Karpas-422 (cell line): ENCODE data around the gene OAT. TPM values are rescaled to one million over a fixed set of nuclear protein-coding genes. Genes with fewer than 3 reads are reported as not detected.

Experiments
- DNase-seq: peaks from one replicate; pipeline ENCODE4 v3.0.0-alpha.2; 2015
- H2AFZ ChIP-seq: fragments of 200-600 bp; sonication (generic); 2 replicates; pipeline ENCODE4 v1.6.1; 2014; ENCODE audit warnings: antibody characterized with exemption, low read length, mixed read lengths
- H3K27ac ChIP-seq: fragments of 200-600 bp; sonication (generic); 2 replicates; pipeline ENCODE4 v1.5.1; 2014; ENCODE audit warnings: mild to moderate bottlenecking, low read length, moderate library complexity
- H3K27me3 ChIP-seq: fragments of 200-600 bp; sonication (generic); 2 replicates; pipeline ENCODE4 v1.6.1; 2014; ENCODE audit warnings: low read length, mixed read lengths
- H3K36me3 ChIP-seq: fragments of 200-600 bp; sonication (generic); 2 replicates; pipeline ENCODE4 v1.6.1; 2014; ENCODE audit warnings: low read length, mixed read lengths; ENCODE audit not compliant: insufficient read depth
- H3K4me1 ChIP-seq: fragments of 200-600 bp; sonication (generic); 2 replicates; pipeline ENCODE4 v1.6.1; 2014; ENCODE audit warnings: mild to moderate bottlenecking, low read length, mixed read lengths
- H3K4me2 ChIP-seq: fragments of 200-600 bp; sonication (generic); 2 replicates; pipeline ENCODE4 v1.6.1; 2014; ENCODE audit warnings: low read length, low read depth, mild to moderate bottlenecking; ENCODE audit not compliant: poor library complexity, severe bottlenecking
- H3K4me3 ChIP-seq: fragments of 200-600 bp; sonication (generic); 2 replicates; pipeline ENCODE4 v1.5.1; 2014; ENCODE audit warnings: mild to moderate bottlenecking, antibody characterized with exemption, low read length, mixed read lengths
- H3K79me2 ChIP-seq: fragments of 200-600 bp; sonication (generic); 2 replicates; pipeline ENCODE4 v1.6.1; 2014; ENCODE audit warnings: mild to moderate bottlenecking, low read length, mixed read lengths
- H3K9ac ChIP-seq: fragments of 200-600 bp; sonication (generic); 2 replicates; pipeline ENCODE4 v1.6.0; 2014; ENCODE audit warnings: low read length
- H3K9me2 ChIP-seq: fragments of 200-600 bp; sonication (generic), shearing (Covaris generic); replicated peaks from 2 replicates; pipeline ENCODE4 v1.6.0; 2014; ENCODE audit warnings: mild to moderate bottlenecking, low read length, moderate library complexity; ENCODE audit not compliant: insufficient read depth
- H3K9me3 ChIP-seq: fragments of 300-700, 200-600 bp; sonication (generic); 2 replicates; pipeline ENCODE4 v1.6.1; 2014; ENCODE audit warnings: low read length, mixed read lengths
- H4K20me1 ChIP-seq: fragments of 200-600 bp; sonication (generic); 2 replicates; pipeline ENCODE4 v1.6.1; 2014; ENCODE audit warnings: mild to moderate bottlenecking, antibody characterized with exemption, low read length, low read depth; ENCODE audit not compliant: insufficient read depth
- total RNA-seq: library from RNA; depleted of rRNA; stranded (reverse); fragments of >200 nt; shearing (Covaris generic); gene quantifications from 2 replicates; pipeline ENCODE4 v1.2.3, GENCODE V29; 2014; ENCODE audit warnings: low replicate concordance

OAT gene
- total RNA-seq, 1 experiment from 2014 or later = 98.4 TPM

DNA sequence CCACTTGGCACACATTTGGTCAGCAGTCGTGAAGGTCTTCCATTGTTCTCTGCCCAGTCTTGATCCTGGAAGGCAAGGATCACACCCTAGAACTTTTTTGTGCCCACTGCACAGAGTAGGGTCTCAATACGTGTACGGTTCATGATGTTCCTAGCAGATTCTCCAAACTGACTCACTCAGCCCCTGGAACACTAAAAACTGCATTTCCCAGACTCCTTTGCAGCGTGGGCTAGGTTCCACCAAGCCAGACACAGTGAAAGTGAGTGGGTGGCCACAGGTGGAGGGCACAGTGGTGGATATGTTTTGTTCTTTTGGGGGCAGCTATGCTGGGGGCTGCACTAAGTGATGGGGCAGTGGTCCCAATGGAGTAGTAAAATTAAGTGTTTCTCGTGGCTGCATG is 41.4 kb upstream of the OAT start:
- H3K9ac ChIP-seq = no peak overlapping the region
- H3K4me3 ChIP-seq = no peak overlapping the region
- peaks cover 24% of the 10 kb centered on the region for H3K4me1 ChIP-seq
- H3K27me3 ChIP-seq = no peaks in the 10 kb centered on the region
- no peak overlapping the region for H3K4me2 ChIP-seq
- no peaks in the 10 kb centered on the region for H3K36me3 ChIP-seq
- H3K27ac ChIP-seq = no peak overlapping the region
- H4K20me1 ChIP-seq = no peaks in the 10 kb centered on the region
- DNase-seq = no peak
- H3K9me2 ChIP-seq = no peaks in the 10 kb centered on the region
- H3K79me2 ChIP-seq = peaks cover 15% of the 10 kb centered on the region
- H3K9me3 ChIP-seq = no peaks in the 10 kb centered on the region
- H2AFZ ChIP-seq = peak overlapping the region; percentile 32; the same call in 1 of the 2 replicates

DNA sequence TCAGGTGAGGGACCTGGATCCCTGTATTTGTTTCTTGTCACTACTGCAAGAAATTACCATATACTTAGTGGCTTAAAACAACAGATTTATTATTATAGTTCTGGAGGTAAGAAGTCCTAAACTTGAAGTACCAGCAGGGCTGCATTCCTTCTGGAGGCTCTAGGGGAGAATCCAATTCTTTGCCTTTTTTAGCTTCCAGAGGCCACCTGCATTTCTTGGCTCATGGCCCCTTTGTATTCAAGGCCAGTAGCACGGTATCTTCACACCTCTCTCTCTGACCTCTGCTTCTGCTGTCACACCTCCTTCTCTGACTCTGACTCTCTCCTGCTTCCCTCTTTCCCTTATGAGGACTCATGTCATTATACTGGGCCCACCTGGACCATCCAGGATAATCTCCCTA is 40.7 kb upstream of the OAT start:
- Histone ChIP-seq H3K4me1 (peaks cover 17% of the 10 kb centered on the region), H3K9ac (no peak overlapping the region), H4K20me1 (no peaks in the 10 kb centered on the region), H3K27ac (no peak overlapping the region), H3K9me2 (no peaks in the 10 kb centered on the region), H3K36me3 (no peaks in the 10 kb centered on the region), H3K27me3 (no peaks in the 10 kb centered on the region), H2AFZ (no peak overlapping the region), H3K79me2 (peaks cover 10% of the 10 kb centered on the region), H3K4me2 (no peak overlapping the region), H3K9me3 (no peaks in the 10 kb centered on the region), H3K4me3 (no peak overlapping the region)
- DNase-seq = no peak

DNA sequence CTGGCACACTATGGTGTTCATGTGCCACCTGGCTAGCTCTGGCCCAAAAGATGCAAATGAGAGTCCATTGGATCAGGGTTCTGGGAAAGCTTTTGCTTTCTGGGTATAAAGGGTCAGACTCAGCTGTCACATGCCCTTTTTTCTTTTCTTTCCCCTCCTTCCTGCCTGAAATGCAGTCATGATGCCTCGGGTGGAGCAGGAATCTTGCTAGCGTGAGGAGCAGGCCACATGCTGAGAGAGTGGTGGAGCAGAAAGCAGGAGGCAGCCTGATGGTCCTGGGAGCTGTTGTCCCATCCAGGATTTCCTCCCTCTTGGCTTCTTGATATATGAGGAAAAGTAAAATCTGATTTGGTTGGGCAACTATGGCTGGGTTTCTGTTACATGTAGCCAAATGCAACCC is 40.2 kb upstream of the OAT start:
- H3K9me3 ChIP-seq = no peaks in the 10 kb centered on the region
- peaks cover 8% of the 10 kb centered on the region for H3K79me2 ChIP-seq
- no peaks in the 10 kb centered on the region for H3K9me2 ChIP-seq
- H3K9ac ChIP-seq = no peak overlapping the region
- DNase-seq = no peak
- H3K27ac ChIP-seq = no peak overlapping the region
- H2AFZ ChIP-seq = no peak overlapping the region
- H4K20me1 ChIP-seq = no peaks in the 10 kb centered on the region
- peaks cover 12% of the 10 kb centered on the region for H3K4me1 ChIP-seq
- H3K4me2 ChIP-seq = no peak overlapping the region
- H3K36me3 ChIP-seq = no peaks in the 10 kb centered on the region
- no peaks in the 10 kb centered on the region for H3K27me3 ChIP-seq
- no peak overlapping the region for H3K4me3 ChIP-seq

DNA sequence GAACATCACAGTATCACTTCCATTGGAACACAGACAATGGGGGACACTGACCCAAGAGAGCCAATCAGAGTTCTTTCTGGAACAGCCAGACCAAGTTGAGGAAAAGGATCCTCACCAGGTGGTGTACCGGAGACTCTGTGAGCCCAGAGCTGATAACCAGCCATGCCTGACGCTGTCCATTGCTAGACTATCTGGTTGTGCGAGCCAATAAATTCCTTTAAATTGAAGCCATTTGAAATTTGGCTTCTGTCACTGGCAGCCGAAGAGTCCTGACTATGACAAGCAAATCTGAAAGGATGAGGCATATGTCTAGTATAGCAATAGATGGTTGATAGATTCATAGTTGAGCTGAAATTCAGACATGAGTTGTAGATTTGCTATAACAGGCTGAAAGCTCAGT is 39.8 kb upstream of the OAT start:
- Histone ChIP-seq H3K27ac (no peak overlapping the region), H3K4me3 (no peak overlapping the region), H3K9me2 (no peaks in the 10 kb centered on the region), H3K4me1 (peaks cover 11% of the 10 kb centered on the region), H3K36me3 (no peaks in the 10 kb centered on the region), H3K27me3 (no peaks in the 10 kb centered on the region), H4K20me1 (no peaks in the 10 kb centered on the region), H3K4me2 (no peak overlapping the region), H2AFZ (no peak overlapping the region), H3K9me3 (no peaks in the 10 kb centered on the region), H3K9ac (no peak overlapping the region), H3K79me2 (peaks cover 8% of the 10 kb centered on the region)
- no peak for DNase-seq

DNA sequence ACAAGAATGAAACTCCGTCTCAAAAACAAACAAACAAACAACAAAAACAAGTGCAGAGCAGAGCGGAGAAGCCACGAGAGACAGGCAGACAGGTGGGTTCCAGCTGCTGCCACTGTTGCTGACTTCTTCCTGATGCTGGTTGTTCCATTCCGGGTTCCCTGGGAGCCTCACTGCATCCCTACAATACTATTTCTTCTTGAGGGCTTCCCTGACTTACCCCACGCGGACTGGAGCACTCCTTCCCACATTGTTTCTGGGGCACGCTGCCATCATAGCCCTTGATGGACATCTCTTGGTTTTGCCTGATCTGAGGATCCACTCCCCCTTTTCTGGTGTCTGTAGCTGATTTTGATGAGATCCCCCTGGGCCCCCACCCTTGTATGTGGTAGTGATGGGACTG is 36.7 kb upstream of the OAT start:
- Histone ChIP-seq H3K4me3 (no peak overlapping the region), H3K9me2 (no peaks in the 10 kb centered on the region), H2AFZ (no peak overlapping the region), H3K9ac (no peak overlapping the region), H3K4me2 (no peak overlapping the region), H3K79me2 (no peaks in the 10 kb centered on the region), H3K36me3 (no peaks in the 10 kb centered on the region), H4K20me1 (no peaks in the 10 kb centered on the region), H3K9me3 (no peaks in the 10 kb centered on the region), H3K27ac (no peak overlapping the region), H3K27me3 (no peaks in the 10 kb centered on the region), H3K4me1 (no peaks in the 10 kb centered on the region)
- DNase-seq = no peak

DNA sequence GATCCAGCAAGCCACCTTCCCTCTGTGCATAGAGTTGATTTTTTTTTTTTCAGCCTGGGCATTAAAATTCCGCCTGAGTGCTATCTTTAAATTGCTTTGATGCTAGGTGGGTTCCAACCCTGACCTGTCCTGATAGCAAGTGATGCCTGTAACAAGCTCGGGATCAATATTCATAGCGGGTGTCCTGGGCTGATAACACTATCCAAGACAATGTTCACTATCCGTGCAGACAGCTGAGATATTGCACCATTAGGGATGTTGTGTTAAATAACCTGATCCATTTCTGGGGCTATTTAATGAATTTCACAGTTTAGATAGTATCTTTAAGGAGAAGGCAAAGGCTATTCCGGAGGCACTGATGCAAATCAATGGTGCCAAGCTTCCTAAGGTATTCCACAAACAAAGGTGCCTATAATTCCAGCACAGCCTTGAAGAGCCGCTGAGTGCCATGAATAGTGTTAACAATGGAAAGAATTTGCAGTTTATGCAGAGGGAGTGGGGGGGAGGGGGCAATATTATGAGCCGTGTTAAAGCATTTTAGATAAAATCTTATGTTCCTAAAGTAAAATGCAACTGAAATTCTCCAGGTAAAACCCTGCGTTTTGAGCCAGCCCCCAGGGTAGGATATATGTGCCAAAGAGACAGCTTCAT is 35.4 kb upstream of the OAT start:
- H3K9me3 ChIP-seq = no peaks in the 10 kb centered on the region
- no peaks in the 10 kb centered on the region for H3K36me3 ChIP-seq
- H3K9ac ChIP-seq = no peak overlapping the region
- no peak overlapping the region for H2AFZ ChIP-seq
- no peaks in the 10 kb centered on the region for H3K9me2 ChIP-seq
- H3K27ac ChIP-seq = no peak overlapping the region
- H3K4me2 ChIP-seq = no peak overlapping the region
- H3K4me3 ChIP-seq = no peak overlapping the region
- no peaks in the 10 kb centered on the region for H3K4me1 ChIP-seq
- H4K20me1 ChIP-seq = no peaks in the 10 kb centered on the region
- no peak for DNase-seq
- H3K79me2 ChIP-seq = no peaks in the 10 kb centered on the region
- H3K27me3 ChIP-seq = no peaks in the 10 kb centered on the region

DNA sequence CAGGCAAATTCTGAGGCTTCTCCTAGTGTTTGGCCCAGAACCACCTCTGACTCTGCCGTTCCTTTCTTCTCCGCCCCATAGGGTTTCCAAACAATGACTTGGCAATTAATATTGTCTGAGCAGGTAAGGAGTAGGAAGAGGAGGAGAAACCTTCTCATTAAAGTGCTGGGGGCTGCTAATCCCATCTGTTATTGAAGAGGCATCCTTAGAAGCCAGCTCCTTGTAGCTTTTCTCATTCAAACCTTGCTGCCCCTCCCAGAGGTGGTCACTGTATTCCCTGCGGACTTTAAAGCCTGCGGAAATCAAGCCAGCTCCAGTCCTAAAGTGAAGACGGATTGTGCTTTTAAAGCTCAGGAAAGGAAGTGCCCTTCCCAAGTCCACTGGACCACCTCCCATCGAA is 32.6 kb upstream of the OAT start:
- Histone ChIP-seq H4K20me1 (no peaks in the 10 kb centered on the region), H3K4me2 (no peak overlapping the region), H3K27me3 (no peaks in the 10 kb centered on the region), H3K27ac (no peak overlapping the region), H3K9ac (no peak overlapping the region), H3K36me3 (no peaks in the 10 kb centered on the region), H3K4me3 (no peak overlapping the region), H2AFZ (no peak overlapping the region), H3K4me1 (no peaks in the 10 kb centered on the region), H3K9me3 (no peaks in the 10 kb centered on the region), H3K9me2 (no peaks in the 10 kb centered on the region), H3K79me2 (no peaks in the 10 kb centered on the region)
- DNase-seq = no peak

DNA sequence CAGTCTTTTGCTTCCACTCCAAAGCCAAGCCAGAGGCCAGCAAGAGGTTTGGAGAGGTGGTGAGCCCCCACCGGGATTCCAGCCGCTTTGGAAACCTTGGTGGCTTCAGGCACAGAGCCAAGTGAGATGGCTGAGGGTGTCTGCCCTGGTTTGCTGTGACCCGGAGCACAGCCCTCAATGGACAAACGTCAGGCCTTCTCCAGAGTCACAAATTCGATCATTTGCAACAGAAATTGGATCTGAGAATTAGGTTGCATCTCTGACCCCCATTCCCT is 32.0 kb upstream of the OAT start:
- no peak overlapping the region for H3K9ac ChIP-seq
- DNase-seq = no peak
- no peaks in the 10 kb centered on the region for H3K79me2 ChIP-seq
- H4K20me1 ChIP-seq = no peaks in the 10 kb centered on the region
- no peaks in the 10 kb centered on the region for H3K27me3 ChIP-seq
- no peaks in the 10 kb centered on the region for H3K4me1 ChIP-seq
- no peaks in the 10 kb centered on the region for H3K9me3 ChIP-seq
- no peak overlapping the region for H3K4me2 ChIP-seq
- H3K9me2 ChIP-seq = no peaks in the 10 kb centered on the region
- no peak overlapping the region for H2AFZ ChIP-seq
- H3K36me3 ChIP-seq = no peaks in the 10 kb centered on the region
- no peak overlapping the region for H3K27ac ChIP-seq
- no peak overlapping the region for H3K4me3 ChIP-seq
